Breast epithelium (tissue), 4 donors: ENCODE results near the gene MYO18B. TPM values are rescaled to one million over a fixed set of nuclear protein-coding genes. Genes with fewer than 3 reads are reported as not detected.

Source experiments
- DNase-seq, 2 donors: peaks; one replicate each; pipeline ENCODE4 v3.0.0-alpha.2; 2019; ENCODE audit warnings: low spot score in 2 of 2
- H3K27ac ChIP-seq, 2 donors: fragments of 200-600 bp; sonication (generic) in 1 of 2; one replicate each; pipeline ENCODE4 v1.5.1; 2016 to 2019; ENCODE audit warnings: mild to moderate bottlenecking in 1 of 2
- H3K27me3 ChIP-seq, 2 donors: fragments of 200-600 bp; sonication (generic) in 1 of 2; one replicate each; pipeline versions ENCODE4 v1.5.1 to v1.6.0; 2017 to 2019; ENCODE audit warnings: control low read depth in 1 of 2, mild to moderate bottlenecking in 1 of 2
- H3K36me3 ChIP-seq: fragments of 200-600 bp; one replicate; pipeline ENCODE4 v1.5.1; 2019
- H3K4me1 ChIP-seq, 2 donors: fragments of 200-600 bp; sonication (generic); one replicate each; pipeline ENCODE4 v1.5.1; 2016 to 2019; ENCODE audit warnings: control low read depth in 1 of 2
- H3K4me3 ChIP-seq, 3 donors: fragments of 200-600 bp; sonication (generic); 1 replicate in 2 of 3; 2 replicates in 1 of 3; pipeline ENCODE4 v1.5.1; 2016 to 2019; ENCODE audit warnings: mild to moderate bottlenecking in 3 of 3, moderate library complexity in 2 of 3
- H3K9me3 ChIP-seq, 2 donors: fragments of 200-600 bp; sonication (generic) in 1 of 2; one replicate each; pipeline ENCODE4 v1.5.1; 2016 to 2019; ENCODE audit warnings: control low read depth in 1 of 2
- CTCF ChIP-seq, 3 donors: fragments of 450-650 bp; IDR thresholded peaks; one replicate each; pipeline ENCODE4 v1.5.1; 2016 to 2017; ENCODE audit warnings: antibody characterized with exemption in 3 of 3, mild to moderate bottlenecking in 3 of 3, moderate library complexity in 3 of 3
- POLR2A ChIP-seq: fragments of 450-650 bp; IDR thresholded peaks from one replicate; pipeline ENCODE4 v1.6.1; 2016; ENCODE audit warnings: antibody characterized with exemption, mild to moderate bottlenecking, moderate library complexity
- POLR2AphosphoS5 ChIP-seq, 3 donors: sonication (generic); formaldehyde crosslinking; IDR thresholded peaks; one replicate each; pipeline ENCODE4 v1.6.1; 2017; ENCODE audit warnings: antibody characterized with exemption in 3 of 3
- intact Hi-C: fragments of 100-400 bp; cut with DNase I; formaldehyde crosslinking; loops from one replicate; pipeline ENCODE4 v1.15.1; 2023; ENCODE audit warnings: low total_unique reads
- total RNA-seq, 3 donors: library from RNA; depleted of rRNA; stranded (reverse); fragments of >200 nt; gene quantifications; one replicate each; pipeline ENCODE4 v1.1.0, GENCODE V29; 2016

Gene MYO18B
- total RNA-seq, 3 donors from 2014 or later: under 0.01 to 0.16 (median 0.15) TPM

GRCh38 chr22:26075251-26075650, 333.3 kb downstream of the MYO18B start:
- Histone ChIP-seq H3K27me3 (peaks cover 0 to 24% of the 10 kb centered on the region in 2 donors), H3K4me3 (no peak overlapping the region), H3K9me3 (no peaks in the 10 kb centered on the region), H3K4me1 (no peaks in the 10 kb centered on the region), H3K36me3 (no peaks in the 10 kb centered on the region), H3K27ac (no peak overlapping the region)
- TF ChIP-seq POLR2AphosphoS5 (IDR thresholded peaks at IDR 0.05) (no peak), CTCF (IDR thresholded peaks at IDR 0.05) (no peak), POLR2A (no peak)
- intact Hi-C loops: no loop called here
- no peak for DNase-seq

GRCh38 chr22:26079009-26079408, 337.0 kb downstream of the MYO18B start:
- intact Hi-C loops: no loop called here
- TF ChIP-seq POLR2AphosphoS5 (IDR thresholded peaks at IDR 0.05) (no peak), POLR2A (no peak), CTCF (IDR thresholded peaks at IDR 0.05) (no peak)
- no peaks in the 10 kb centered on the region for H3K9me3 ChIP-seq
- H3K4me1 ChIP-seq: no peaks in the 10 kb centered on the region
- H3K27me3 ChIP-seq: peaks cover 0 to 21% of the 10 kb centered on the region in 2 donors
- DNase-seq: no peak
- H3K36me3 ChIP-seq: no peaks in the 10 kb centered on the region
- H3K4me3 ChIP-seq: no peak overlapping the region
- no peak overlapping the region for H3K27ac ChIP-seq

Other genes starting within 250 kb of the MYO18B start
- 10 to 100 TPM; 14.4 to 49.1 (median 16.7) TPM for gene GRK3, start 177.5 kb upstream of the MYO18B start, total RNA-seq